Measurements from ENCODE around the gene BAG3.

BAG3 gene

GRCh38 chr10:119679480-119679829 is 28.3 kb downstream of the BAG3 start:
- no peak overlapping the region for H3K27ac Mint-ChIP-seq
- no peaks in the 10 kb centered on the region for H3K9me3 Mint-ChIP-seq

GRCh38 chr10:119680050-119680449 is 28.9 kb downstream of the BAG3 start:
- Mint-ChIP-seq H3K4me1 (ENCODE audit: low read depth) (peaks cover 5% of the 10 kb centered on the region), H3K4me3 (no peak overlapping the region), H3K36me3 (ENCODE audit: low read depth) (peaks cover 11% of the 10 kb centered on the region), H3K9me3 (no peaks in the 10 kb centered on the region), H3K27ac (no peak overlapping the region), H3K27me3 (ENCODE audit: low read depth) (peaks cover 4% of the 10 kb centered on the region)
- DNase-seq (ENCODE audit: low spot score), result no peak

More at GRCh38 chr10:119679480-119679829, 28.3 kb downstream of the BAG3 start:
- H3K4me3 Mint-ChIP-seq, result no peak overlapping the region
- peaks cover 4% of the 10 kb centered on the region for H3K27me3 Mint-ChIP-seq (ENCODE audit: low read depth)
- peaks cover 5% of the 10 kb centered on the region for H3K4me1 Mint-ChIP-seq (ENCODE audit: low read depth)
- peaks cover 11% of the 10 kb centered on the region for H3K36me3 Mint-ChIP-seq (ENCODE audit: low read depth)
- DNase-seq (ENCODE audit: low spot score), result no peak

- DNase-seq (ENCODE audit: low spot score), result no peak
- H3K4me1 Mint-ChIP-seq (ENCODE audit: low read depth), result peaks cover 5% of the 10 kb centered on the region
- H3K27me3 Mint-ChIP-seq (ENCODE audit: low read depth), result peaks cover 4% of the 10 kb centered on the region
- no peaks in the 10 kb centered on the region for H3K9me3 Mint-ChIP-seq
- H3K36me3 Mint-ChIP-seq (ENCODE audit: low read depth), result peaks cover 11% of the 10 kb centered on the region
- no peak overlapping the region for H3K4me3 Mint-ChIP-seq
- no peak overlapping the region for H3K27ac Mint-ChIP-seq
Measured at GRCh38 chr10:119680650-119681081, 29.5 kb downstream of the BAG3 start.

- DNase-seq (ENCODE audit: low spot score), result peak; percentile 75
- H3K4me3 Mint-ChIP-seq, result peak overlapping the region; percentile 53
Measured at GRCh38 chr10:119686465-119687191, 35.4 kb downstream of the BAG3 start.

GRCh38 chr10:119687192-119688032 is 36.2 kb downstream of the BAG3 start:
- no peak overlapping the region for H3K4me3 Mint-ChIP-seq
- no peaks in the 10 kb centered on the region for H3K27me3 Mint-ChIP-seq (ENCODE audit: low read depth)
- no peak for DNase-seq (ENCODE audit: low spot score)
- no peaks in the 10 kb centered on the region for H3K9me3 Mint-ChIP-seq
- H3K4me1 Mint-ChIP-seq (ENCODE audit: low read depth), result peaks cover 13% of the 10 kb centered on the region
- no peaks in the 10 kb centered on the region for H3K36me3 Mint-ChIP-seq (ENCODE audit: low read depth)
- H3K27ac Mint-ChIP-seq, result no peak overlapping the region

More at GRCh38 chr10:119686465-119687191, 35.4 kb downstream of the BAG3 start:
- no peak overlapping the region for H3K27ac Mint-ChIP-seq
- peaks cover 18% of the 10 kb centered on the region for H3K4me1 Mint-ChIP-seq (ENCODE audit: low read depth)
- H3K36me3 Mint-ChIP-seq (ENCODE audit: low read depth), result no peaks in the 10 kb centered on the region
- H3K9me3 Mint-ChIP-seq, result no peaks in the 10 kb centered on the region
- H3K27me3 Mint-ChIP-seq (ENCODE audit: low read depth), result peaks cover 4% of the 10 kb centered on the region

- no peaks in the 10 kb centered on the region for H3K9me3 Mint-ChIP-seq
- no peak overlapping the region for H3K27ac Mint-ChIP-seq
- no peaks in the 10 kb centered on the region for H3K36me3 Mint-ChIP-seq (ENCODE audit: low read depth)
- no peak overlapping the region for H3K4me3 Mint-ChIP-seq
- no peak for DNase-seq (ENCODE audit: low spot score)
- peaks cover 13% of the 10 kb centered on the region for H3K4me1 Mint-ChIP-seq (ENCODE audit: low read depth)
- no peaks in the 10 kb centered on the region for H3K27me3 Mint-ChIP-seq (ENCODE audit: low read depth)
Measured at GRCh38 chr10:119688033-119688508, 36.9 kb downstream of the BAG3 start.

GRCh38 chr10:119689016-119689580 is 37.9 kb downstream of the BAG3 start:
- Mint-ChIP-seq H3K27ac (no peak overlapping the region), H3K4me3 (no peak overlapping the region), H3K36me3 (ENCODE audit: low read depth) (no peaks in the 10 kb centered on the region), H3K4me1 (ENCODE audit: low read depth) (peaks cover 13% of the 10 kb centered on the region), H3K9me3 (no peaks in the 10 kb centered on the region), H3K27me3 (ENCODE audit: low read depth) (no peaks in the 10 kb centered on the region)
- DNase-seq (ENCODE audit: low spot score), result no peak

- H3K4me3 Mint-ChIP-seq, result no peak overlapping the region
- H3K9me3 Mint-ChIP-seq, result peaks cover 4% of the 10 kb centered on the region
- H3K4me1 Mint-ChIP-seq (ENCODE audit: low read depth), result peaks cover 10% of the 10 kb centered on the region
- peaks cover 4% of the 10 kb centered on the region for H3K27me3 Mint-ChIP-seq (ENCODE audit: low read depth)
- H3K27ac Mint-ChIP-seq, result no peak overlapping the region
- DNase-seq (ENCODE audit: low spot score), result no peak
- H3K36me3 Mint-ChIP-seq (ENCODE audit: low read depth), result no peaks in the 10 kb centered on the region
Measured at GRCh38 chr10:119691726-119692125, 40.5 kb downstream of the BAG3 start.

GRCh38 chr10:119693262-119693957 is 42.2 kb downstream of the BAG3 start:
- Mint-ChIP-seq H3K27me3 (ENCODE audit: low read depth) (peaks cover 4% of the 10 kb centered on the region), H3K9me3 (peaks cover 4% of the 10 kb centered on the region), H3K4me3 (no peak overlapping the region), H3K27ac (no peak overlapping the region), H3K36me3 (ENCODE audit: low read depth) (no peaks in the 10 kb centered on the region), H3K4me1 (ENCODE audit: low read depth) (no peaks in the 10 kb centered on the region)
- no peak for DNase-seq (ENCODE audit: low spot score)

- Mint-ChIP-seq H3K4me3 (no peak overlapping the region), H3K4me1 (ENCODE audit: low read depth) (no peaks in the 10 kb centered on the region), H3K27ac (no peak overlapping the region), H3K36me3 (ENCODE audit: low read depth) (no peaks in the 10 kb centered on the region), H3K9me3 (peaks cover 4% of the 10 kb centered on the region), H3K27me3 (ENCODE audit: low read depth) (peaks cover 4% of the 10 kb centered on the region)
- DNase-seq (ENCODE audit: low spot score), result no peak
Measured at GRCh38 chr10:119694608-119695007, 43.4 kb downstream of the BAG3 start.

- Mint-ChIP-seq H3K36me3 (ENCODE audit: low read depth) (peaks cover 5% of the 10 kb centered on the region), H3K27me3 (ENCODE audit: low read depth) (peaks cover 2% of the 10 kb centered on the region), H3K9me3 (peaks cover 4% of the 10 kb centered on the region), H3K27ac (no peak overlapping the region), H3K4me1 (ENCODE audit: low read depth) (peaks cover 27% of the 10 kb centered on the region), H3K4me3 (no peak overlapping the region)
- no peak for DNase-seq (ENCODE audit: low spot score)
Measured at GRCh38 chr10:119700321-119700954, 49.3 kb downstream of the BAG3 start.

GRCh38 chr10:119701861-119702260 is 50.7 kb downstream of the BAG3 start:
- Mint-ChIP-seq H3K4me3 (no peak overlapping the region), H3K27ac (no peak overlapping the region), H3K9me3 (peaks cover 11% of the 10 kb centered on the region), H3K27me3 (ENCODE audit: low read depth) (no peaks in the 10 kb centered on the region), H3K4me1 (ENCODE audit: low read depth) (peaks cover 38% of the 10 kb centered on the region), H3K36me3 (ENCODE audit: low read depth) (peaks cover 16% of the 10 kb centered on the region)
- no peak for DNase-seq (ENCODE audit: low spot score)

- Mint-ChIP-seq H3K36me3 (ENCODE audit: low read depth) (peaks cover 21% of the 10 kb centered on the region), H3K4me3 (no peak overlapping the region), H3K4me1 (ENCODE audit: low read depth) (peaks cover 41% of the 10 kb centered on the region), H3K27ac (no peak overlapping the region), H3K9me3 (peaks cover 18% of the 10 kb centered on the region), H3K27me3 (ENCODE audit: low read depth) (no peaks in the 10 kb centered on the region)
- no peak for DNase-seq (ENCODE audit: low spot score)
Measured at GRCh38 chr10:119702583-119702982, 51.4 kb downstream of the BAG3 start.

All from T-helper 2 cell treated with Interferon-gamma antibody and Interleukin-4, amounts not matched to agents 5 μg/mL and 100 μg/mL, for 36 hours (primary cell).